ENCODE measurements around the gene SLC9A3.

GRCh38 chr5:430214-430925 is 93.9 kb downstream of the SLC9A3 start:
- TF ChIP-seq EZH2 (IDR thresholded peaks at IDR 0.05; ENCODE audit: borderline replicate concordance, low read depth, low read length, severe bottlenecking) (no peak), CTCF (IDR thresholded peaks at IDR 0.05; ENCODE audit: borderline replicate concordance, extremely low read depth, low read length, poor library complexity, severe bottlenecking) (no peak)

All from DND-41 (cell line).